D341Med (cell line): ENCODE measurements around the gene SYNPR.
"Not testable (repeated sequence)": the region's sequence is repeated elsewhere in the genome, so short reads cannot be mapped to it uniquely, and the experiment has no call there.

ENCODE experiments used
- DNase-seq: peaks from one replicate; pipeline ENCODE4 v3.0.0; 2012; ENCODE audit warnings: low spot score

Gene SYNPR

GRCh38 chr3:63631670-63632069 lies 353.6 kb downstream of the SYNPR start:
- no peak for DNase-seq

- no peak for DNase-seq
Measured at GRCh38 chr3:63635186-63635585, 357.1 kb downstream of the SYNPR start.

- DNase-seq = no peak
Measured at GRCh38 chr3:63639806-63640205, 361.7 kb downstream of the SYNPR start.

- no peak for DNase-seq
Measured at GRCh38 chr3:63642488-63642887, 364.4 kb downstream of the SYNPR start.

GRCh38 chr3:63644212-63644797 lies 366.2 kb downstream of the SYNPR start:
- no peak for DNase-seq

GRCh38 chr3:63644928-63645781 lies 367.0 kb downstream of the SYNPR start:
- DNase-seq = not testable (repeated sequence)

GRCh38 chr3:63652066-63652725 lies 374.1 kb downstream of the SYNPR start, which contains the start of gene SNTN:
Gene SNTN (plus strand): TSS chr3:63652675. CDS start chr3:63652688, 13 bp downstream.
- no peak for DNase-seq

- DNase-seq = no peak
Measured at GRCh38 chr3:63654211-63654610, 376.1 kb downstream of the SYNPR start.

GRCh38 chr3:63654931-63655330 lies 376.8 kb downstream of the SYNPR start:
- no peak for DNase-seq

- no peak for DNase-seq
Measured at GRCh38 chr3:63655519-63655918, 377.4 kb downstream of the SYNPR start.

- DNase-seq = no peak
Measured at GRCh38 chr3:63656786-63657185, 378.7 kb downstream of the SYNPR start.

GRCh38 chr3:63661242-63661641 lies 383.1 kb downstream of the SYNPR start:
- no peak for DNase-seq

- DNase-seq = no peak
Measured at GRCh38 chr3:63662011-63662410, 383.9 kb downstream of the SYNPR start.

- peak; percentile 47 for DNase-seq
Measured at GRCh38 chr3:63662500-63662899, 384.4 kb downstream of the SYNPR start.
